GM19351 (cell line): ENCODE data around the gene INPP4B.
"Not testable (repeated sequence)": the region's sequence is repeated elsewhere in the genome, so short reads cannot be mapped to it uniquely, and the experiment has no call there.

Source experiments
- ATAC-seq: cut with Tn5 transposase; IDR thresholded peaks from one replicate; pipeline ENCODE4 v1.9.1; 2021; ENCODE audit warnings: mild to moderate bottlenecking, moderate library complexity; ENCODE audit not compliant: unreplicated experiment

The INPP4B gene

DNA sequence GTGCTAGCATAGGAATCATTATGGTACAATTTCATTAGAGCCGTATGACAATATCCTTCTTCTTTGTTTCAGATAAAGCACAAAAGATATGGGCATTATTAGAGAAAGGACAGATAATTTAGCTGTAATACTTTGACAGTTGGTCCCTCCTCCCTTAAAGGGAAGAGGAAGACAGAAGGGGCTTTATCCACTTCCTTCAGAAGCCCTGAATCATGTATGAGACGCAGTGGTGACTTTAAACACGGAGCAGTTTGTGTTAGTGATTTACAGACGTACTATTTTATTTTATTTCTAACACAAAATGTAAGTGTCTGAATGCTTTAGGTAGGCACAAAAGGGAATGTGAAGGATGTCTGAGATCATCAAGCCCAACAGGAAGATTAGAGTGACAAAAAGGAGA lies 742.1 kb downstream of the INPP4B start:
- ATAC-seq = no peak

DNA sequence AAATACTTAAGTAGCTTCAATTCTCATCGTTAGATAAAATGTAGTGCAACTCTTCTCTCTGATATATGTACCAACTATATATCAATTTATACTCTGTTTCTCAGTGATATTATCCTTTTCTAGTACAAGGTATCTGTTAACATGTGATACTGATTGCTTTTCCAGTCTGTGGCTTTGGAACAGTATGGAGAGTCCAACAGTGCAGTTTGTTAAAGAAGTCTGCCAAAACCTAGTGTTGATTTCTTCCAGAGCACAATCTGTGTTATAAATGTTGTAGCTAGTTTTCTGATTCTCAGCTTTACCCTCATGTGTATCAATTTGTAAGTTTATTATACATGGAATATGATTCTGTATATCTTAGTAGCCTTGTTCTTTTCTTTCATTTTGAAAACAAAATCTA lies 744.7 kb downstream of the INPP4B start:
- no peak for ATAC-seq

DNA sequence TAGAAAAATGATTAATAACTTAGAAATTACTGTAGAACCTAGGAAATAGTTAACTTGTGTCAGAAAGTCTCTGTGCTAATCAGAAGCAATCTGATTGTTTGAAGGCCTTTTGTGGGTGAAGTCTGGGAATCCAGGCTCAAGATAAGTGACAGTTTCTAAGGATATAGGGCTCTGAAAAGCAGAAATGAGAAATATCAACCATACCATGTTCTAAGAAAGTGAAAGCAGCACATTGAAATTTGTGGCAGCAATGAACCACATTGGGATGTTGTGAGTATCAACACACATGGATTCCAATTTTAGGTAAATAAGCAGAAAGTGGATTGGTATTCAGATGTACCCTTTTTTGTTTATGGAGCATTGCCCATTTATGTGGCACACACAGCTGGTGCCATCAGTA lies 745.2 kb downstream of the INPP4B start:
- ATAC-seq = no peak

DNA sequence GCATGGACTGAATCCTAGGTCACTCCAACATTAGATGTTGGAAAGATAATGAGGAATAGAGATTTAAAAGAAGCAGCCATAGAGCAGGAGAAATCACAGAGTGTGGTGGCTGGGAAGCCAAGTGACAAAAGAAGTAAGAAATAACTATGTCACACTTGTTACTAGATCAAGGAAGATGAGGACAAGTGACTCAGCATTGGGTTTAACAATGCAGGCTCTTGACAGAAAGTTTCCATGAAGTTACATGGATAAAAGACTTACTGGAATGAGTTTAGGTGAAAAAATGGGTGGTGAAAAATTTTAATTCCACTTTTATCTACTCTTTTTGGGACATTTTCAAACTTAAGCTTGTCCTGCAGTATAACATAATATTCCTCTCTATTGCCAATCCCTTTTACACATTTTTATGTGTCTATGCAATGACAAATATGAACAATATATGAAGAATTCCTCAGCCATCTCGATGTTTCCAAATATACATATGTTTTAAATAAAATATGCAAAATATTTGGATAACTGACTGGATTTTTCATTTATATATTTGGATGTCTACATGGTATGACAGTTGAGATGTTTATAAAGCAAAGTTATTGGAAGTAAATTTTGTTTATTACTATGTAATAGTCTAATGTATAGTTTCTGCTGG lies 747.1 kb downstream of the INPP4B start:
- no peak for ATAC-seq

DNA sequence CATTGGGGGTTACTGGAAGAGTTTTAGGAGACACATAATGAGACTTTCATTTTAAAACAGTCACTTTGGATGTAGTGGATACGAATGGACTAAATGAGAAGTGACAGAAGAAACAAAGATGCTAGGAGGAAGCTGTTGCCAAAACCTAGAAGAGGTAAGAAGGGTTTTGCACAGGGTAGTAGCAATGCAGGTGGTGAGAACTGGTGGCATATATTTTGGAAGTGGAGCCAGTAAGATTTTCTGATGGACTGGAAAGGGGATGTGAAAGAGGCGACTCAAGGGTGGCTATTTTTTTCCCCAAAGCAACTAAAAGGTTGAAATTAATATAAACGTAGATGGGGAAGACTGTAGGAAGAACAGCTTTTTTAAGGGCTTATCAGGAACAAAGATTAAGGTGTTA lies 747.7 kb downstream of the INPP4B start:
- no peak for ATAC-seq

DNA sequence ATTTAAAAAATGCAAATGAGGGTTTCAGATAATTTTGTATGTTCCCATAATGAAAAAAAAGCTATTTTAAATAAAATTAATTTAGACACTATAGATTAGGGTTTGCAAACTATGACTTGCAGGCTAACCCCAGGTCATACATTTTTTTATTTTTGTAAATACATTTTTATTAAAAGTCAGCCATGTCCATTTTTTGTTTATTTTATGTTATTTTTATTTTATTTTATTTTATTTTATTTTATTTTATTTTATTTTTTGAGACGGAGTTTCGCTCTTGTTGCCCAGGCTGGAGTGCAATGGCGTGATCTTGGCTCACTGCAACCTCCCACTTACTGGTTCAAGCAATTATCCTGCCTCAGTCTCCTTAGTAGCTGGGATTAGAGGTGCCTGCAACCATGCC lies 749.1 kb downstream of the INPP4B start:
- ATAC-seq = no peak

DNA sequence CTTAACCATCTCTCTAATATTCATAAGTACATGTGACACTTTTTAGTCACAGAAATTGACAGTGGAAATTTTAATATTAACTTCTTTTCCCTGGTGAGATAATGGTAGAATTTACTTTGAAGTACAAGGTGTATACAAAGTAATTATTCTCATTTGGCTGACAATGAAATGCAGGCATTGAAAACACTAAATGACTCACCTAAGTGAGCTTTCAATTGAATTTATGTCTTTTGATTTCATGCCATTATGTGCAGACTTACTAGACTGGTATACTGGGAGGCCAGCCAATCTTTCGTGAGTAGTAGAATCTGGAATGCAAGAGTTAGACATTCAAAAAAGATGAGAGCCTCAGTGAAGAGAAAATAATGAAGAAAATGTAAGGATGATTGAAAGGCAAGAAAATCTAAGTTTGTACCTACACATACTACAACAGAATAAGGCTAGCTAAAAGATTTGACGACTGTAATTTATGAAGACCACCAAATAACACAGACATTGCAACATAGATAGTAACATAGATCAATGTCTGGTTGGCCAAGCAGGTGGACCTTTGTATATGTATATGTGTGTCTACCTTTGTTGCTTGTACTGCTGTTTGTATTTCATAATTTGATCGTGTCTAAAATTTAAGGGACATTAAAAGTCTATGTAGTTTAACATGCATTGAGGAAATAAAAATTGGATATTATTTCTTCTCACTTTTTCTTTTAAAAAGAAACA lies 750.1 kb downstream of the INPP4B start:
- ATAC-seq = no peak

DNA sequence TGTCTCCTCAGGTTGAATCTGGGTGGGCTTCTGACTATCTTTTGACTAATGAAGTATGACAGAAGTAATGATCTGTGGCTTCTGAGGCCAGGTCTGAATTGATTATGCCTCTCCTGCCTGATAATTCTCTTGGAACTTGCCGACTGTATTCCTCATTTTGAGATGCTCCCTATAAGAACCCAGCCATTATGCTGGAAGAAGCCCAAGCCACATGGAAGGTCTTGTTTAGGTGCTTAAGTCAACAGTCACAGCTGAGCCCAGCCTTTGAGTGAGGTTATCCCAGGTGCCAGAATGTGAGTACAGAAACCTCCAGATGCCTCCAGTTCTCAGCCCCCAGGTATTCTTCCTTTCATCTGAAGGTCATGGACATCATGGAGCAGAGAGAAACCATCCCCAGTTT lies 753.2 kb downstream of the INPP4B start:
- ATAC-seq = no peak

DNA sequence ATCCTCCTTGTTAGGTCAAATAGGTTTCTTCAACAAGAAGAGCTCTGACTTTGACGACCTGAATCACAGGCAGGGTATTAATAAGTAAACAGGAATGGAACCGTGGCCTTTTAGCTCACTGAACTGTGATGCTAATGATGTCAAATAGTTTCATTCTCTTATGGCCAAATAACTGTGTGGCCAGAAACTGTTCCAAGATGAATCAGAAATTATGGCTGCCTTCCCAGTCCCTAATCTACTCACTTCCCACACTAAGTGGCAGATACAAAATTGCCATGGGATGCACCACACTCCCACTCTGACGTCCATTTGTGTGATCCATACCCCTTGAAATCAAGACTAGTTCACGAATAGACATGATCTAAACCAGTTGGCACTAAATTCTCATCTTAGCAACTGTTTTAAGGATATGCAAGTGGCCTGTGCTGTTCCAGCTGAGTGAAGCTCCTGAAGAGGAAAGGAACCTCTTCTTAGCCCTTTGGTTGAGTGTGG lies 754.4 kb downstream of the INPP4B start:
- ATAC-seq = no peak

DNA sequence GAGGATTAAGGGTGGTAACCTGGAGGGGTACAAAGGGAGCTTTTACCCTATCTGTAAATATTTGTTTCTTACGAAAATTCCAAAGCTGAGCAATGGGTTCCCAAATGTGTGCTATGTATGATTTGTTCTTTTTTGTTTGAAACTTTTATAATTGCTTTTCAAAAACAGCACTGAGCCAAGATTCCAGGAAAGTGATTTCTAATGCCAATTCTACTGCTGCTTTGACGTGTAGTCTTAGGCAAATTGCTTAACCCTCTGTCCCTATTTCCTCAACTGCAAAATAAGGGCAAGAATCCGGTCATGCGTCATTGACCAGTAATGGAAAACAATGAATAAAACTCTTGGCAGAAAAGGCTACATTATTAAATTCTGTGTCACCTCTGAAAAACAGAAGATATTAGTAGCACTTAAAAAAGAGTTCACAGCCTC lies 755.0 kb downstream of the INPP4B start:
- ATAC-seq = no peak

DNA sequence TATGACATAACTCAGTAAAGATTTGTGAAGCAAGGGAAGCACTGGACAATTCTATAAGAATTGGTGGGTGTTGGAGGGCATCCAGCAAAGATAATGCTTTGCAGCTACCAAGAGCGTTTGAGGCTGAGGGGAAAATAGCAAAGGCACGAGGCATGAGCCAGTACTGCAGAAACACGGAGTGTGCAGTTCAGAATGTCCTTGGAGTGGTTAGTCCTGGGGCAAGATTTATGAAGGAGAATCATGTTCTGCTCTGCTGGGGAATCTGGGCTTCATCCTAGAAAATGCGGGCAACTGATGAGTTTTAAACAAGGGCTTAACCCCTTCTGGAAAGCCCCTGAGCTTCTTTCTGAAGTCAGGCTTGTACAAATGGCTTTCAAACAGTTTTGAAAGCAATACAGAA lies 757.2 kb downstream of the INPP4B start:
- ATAC-seq = no peak

DNA sequence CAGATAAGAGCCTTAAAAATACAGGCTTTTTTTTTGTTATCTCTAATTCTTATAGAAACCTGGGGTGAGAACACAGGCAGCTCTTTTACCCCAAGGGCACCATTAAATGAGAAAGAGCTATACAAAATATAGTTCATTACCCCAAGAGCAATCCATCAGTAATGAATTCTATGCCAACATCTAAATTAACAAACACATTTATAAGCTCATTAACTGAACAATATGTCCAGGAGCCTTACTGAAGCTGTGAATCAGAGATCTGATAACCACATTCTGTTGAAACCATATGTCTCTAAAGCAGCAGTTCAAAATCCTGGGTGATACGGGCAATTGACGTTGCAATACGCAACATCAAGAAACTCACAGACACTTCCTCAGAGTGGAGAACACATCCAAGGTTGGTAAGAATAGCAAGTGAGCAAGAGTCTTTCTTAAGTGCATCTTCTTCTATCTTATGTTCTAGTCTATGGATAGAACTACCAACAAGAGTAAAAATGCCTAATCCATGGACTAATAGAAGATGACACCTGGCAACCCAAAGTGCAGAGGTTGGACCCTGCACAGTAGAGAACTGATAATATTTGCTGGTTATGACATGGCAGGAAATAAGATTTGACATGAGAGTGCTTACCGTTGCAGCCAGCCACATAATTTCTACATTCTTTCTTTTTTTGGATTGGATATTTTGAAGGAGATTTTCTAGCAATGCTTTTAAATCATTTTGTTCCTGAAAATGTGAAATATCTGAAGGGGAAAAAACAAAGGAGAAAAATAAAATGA lies 760.4 kb downstream of the INPP4B start:
- no peak for ATAC-seq

DNA sequence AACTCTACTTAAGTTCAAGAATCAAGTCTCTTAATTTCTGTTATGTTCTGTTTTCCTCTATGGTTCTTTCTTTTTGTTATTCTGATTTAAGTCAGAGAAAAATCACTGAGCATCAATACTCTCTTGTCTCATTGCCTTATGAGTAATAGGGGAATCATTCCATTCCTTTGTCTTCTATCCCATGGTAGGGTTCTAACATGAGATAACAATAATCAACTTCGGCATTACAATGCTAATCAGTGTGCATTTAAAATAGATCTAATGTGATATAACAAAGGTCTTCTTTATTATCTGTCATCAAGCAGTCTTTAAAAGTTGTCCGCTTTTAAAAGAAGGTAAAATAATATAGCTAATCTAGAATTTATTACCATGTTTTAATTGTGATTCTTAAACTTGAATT lies 762.8 kb downstream of the INPP4B start:
- no peak for ATAC-seq

DNA sequence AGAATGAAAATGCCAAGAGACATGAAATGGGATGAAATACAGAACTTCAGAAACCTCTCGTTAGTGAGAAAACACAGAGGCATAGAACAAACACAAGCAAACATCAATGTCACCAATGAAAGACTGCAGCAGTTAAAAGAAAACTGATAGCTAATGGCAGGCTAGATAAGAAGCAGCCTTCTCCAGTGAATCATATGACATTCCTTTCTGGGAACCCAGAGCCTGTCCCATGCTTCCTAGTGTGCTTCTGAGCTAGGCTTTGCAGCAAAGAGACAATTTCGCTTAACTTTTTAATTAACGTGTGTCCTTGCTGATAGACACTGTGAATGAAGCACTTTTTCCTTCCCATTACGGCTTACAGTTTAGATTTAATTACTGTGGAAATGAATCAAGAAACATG lies 765.1 kb downstream of the INPP4B start:
- no peak for ATAC-seq

DNA sequence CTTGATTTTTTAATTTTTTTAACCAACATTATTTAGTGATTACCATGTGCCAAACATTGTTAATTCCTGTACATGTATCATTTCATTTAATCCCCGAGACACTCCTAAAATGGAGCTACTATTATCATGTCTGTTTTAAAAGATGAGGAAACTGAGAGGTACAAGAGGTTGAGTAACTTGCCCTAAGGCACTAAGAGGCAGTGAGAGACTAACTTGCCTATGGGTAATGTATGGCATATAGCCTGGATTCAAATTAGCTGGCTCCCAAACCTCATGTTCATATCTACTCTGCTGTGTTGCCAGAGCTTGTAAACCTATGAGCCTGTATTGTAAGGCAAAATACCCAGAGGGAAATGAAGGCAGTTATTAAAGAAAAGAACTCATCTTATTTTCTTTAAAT lies 766.1 kb downstream of the INPP4B start:
- no peak for ATAC-seq

DNA sequence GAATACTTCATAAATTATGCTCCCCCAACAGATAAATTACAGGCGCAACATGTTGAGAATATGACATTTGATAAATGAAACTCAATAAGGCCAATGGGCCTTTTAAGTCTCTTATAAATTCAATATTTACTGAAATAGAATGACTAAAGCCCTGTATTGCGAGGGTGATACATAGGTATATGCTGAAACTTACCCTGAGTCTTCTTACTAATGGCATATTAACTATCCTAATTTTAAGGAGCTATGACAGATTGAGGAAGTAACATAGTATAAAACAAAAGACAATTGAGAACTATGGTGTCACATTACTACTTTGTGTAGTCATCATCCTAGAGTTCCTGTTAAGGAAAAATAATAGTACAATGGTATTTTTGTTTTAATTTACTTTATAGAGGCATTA lies 769.1 kb downstream of the INPP4B start:
- ATAC-seq = no peak

DNA sequence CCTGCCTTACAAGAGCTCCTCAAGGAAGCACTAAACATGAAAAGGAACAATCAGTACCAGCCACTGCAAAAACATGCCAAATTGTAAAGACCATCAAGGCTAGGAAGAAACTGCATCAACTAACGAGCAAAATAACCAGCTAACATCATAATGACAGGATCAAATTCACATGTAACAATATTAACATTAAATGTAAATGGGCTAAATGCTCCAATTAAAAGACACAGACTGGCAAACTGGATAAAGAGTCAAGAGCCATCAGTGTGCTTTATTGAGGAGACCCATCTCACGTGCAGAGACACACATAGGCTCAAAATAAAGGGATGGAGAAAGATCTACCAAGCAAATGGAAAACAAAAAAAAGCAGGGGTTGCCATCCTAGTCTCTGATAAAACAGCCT lies 777.8 kb downstream of the INPP4B start:
- ATAC-seq = not testable (repeated sequence)

DNA sequence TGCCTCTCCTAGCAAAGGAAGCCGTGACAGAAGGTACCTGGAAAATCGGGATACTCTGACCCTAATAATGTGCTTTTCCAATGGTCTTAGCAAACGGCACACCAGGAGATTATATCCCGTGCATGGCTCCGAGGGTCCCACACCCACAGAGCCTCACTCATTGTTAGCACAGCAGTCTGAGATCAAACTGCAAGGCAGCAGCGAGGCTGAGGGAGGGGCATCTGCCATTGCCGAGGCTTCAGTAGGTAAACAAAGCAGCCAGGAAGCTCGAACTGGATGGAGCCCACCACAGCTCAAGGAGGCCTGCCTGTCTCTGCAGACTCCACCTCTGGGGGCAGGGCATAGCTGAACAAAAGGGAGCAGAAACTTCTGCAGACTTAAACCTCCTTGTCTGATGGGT lies 779.5 kb downstream of the INPP4B start:
- ATAC-seq = not testable (repeated sequence)

DNA sequence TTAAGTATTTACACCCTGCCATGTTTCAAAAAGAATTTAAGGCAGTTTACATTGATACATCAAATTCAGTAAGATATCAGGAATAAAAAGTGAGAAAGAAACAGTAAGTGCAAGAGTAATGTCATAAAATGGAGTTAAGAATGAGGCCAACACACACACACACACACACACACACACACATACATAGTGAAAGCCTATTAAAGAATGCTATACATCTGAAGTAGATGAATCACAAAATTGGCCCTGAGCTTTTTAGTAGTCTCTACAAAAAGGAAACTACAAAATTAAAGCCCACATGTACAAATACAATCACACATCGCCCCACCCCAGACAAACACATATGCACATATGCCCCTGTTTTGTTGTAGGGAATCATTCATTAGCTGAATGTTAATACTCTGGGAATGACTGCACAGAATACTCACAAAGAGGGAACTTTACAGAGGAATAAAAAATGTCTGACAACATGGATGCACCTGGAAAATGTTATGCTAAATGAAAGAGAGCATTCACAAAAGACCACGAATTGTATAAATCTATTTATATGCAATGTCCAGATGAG lies 780.9 kb downstream of the INPP4B start:
- no peak for ATAC-seq

DNA sequence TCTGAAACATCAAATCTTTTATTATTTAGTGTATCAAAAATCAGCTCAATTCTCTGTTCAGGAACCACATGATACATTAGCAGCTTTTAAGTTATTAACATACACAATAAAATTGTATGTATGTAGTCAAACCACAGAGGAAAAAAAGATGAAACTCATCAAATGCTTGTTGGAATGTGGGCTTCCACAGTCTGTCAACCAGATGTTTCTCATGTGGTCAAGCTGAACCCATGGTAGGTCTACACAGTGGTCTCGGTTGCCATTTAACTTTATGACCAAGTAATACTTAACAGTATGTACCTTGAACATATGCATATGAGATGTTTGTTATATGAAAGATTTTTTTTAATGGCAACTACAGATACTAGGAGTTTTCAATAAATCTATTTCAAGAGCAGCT lies 781.9 kb downstream of the INPP4B start:
- ATAC-seq = no peak

DNA sequence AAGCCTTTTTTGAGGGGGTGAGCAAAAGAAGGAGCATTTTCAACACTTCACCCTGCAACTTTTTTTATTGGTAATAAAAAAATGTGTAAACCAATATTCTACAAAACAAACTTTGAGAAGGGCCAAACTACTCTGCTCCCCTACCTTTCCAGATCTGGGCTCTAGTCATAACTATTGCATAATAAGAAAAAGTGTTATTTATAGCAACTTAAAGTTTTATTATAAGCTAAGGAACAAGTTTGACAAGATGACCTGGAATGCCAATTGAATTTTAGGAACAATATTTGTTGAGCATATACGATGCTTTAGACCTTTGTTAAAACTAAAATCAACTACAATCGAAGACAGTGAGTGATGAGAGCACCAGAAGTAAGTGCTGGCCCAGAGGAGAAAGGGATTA lies 800.1 kb downstream of the INPP4B start:
- no peak for ATAC-seq

DNA sequence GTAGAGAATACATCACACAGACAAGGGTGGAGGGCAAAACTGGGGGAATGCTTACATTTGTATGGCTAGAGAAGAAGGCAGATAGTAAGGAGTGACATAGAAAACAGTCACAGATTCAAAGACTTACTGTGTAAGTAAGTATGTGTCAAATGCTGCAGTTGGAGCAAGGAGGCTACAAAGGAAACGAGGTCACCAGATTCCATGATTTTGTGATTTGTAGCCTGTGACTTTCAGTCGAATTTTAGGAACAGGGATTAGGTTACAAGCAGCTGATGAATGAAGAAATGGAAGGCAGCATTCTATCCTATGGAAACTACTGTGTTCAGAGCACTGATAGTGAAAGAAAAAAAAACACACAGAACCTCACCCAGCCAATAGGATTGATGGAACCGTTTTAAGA lies 801.8 kb downstream of the INPP4B start:
- ATAC-seq = no peak
